ENCODE data around the gene PRELP.

Gene PRELP

GRCh38 chr1:203524824-203525223 is 49.2 kb downstream of the PRELP start:
- TF ChIP-seq CTCF (IDR thresholded peaks at IDR 0.05; ENCODE audit: borderline replicate concordance, control extremely low read depth, extremely low read depth, insufficient read depth, missing control alignments), result no peak
- in situ Hi-C loops (cut with MboI; ENCODE audit: low sequenced_read_pairs, unreplicated experiment), result no loop called here
- no peak for DNase-seq (ENCODE audit: low spot score)

GRCh38 chr1:203525685-203526084 is 50.1 kb downstream of the PRELP start:
- in situ Hi-C loops (cut with MboI; ENCODE audit: low sequenced_read_pairs, unreplicated experiment), result no loop called here
- DNase-seq (ENCODE audit: low spot score), result no peak
- no peak for TF ChIP-seq CTCF (IDR thresholded peaks at IDR 0.05; ENCODE audit: borderline replicate concordance, control extremely low read depth, extremely low read depth, insufficient read depth, missing control alignments)

- no peak for DNase-seq (ENCODE audit: low spot score)
- in situ Hi-C loops (cut with MboI; ENCODE audit: low sequenced_read_pairs, unreplicated experiment), result no loop called here
- no peak for TF ChIP-seq CTCF (IDR thresholded peaks at IDR 0.05; ENCODE audit: borderline replicate concordance, control extremely low read depth, extremely low read depth, insufficient read depth, missing control alignments)
Measured at GRCh38 chr1:203526130-203526529, 50.5 kb downstream of the PRELP start.

- no peak for TF ChIP-seq CTCF (IDR thresholded peaks at IDR 0.05; ENCODE audit: borderline replicate concordance, control extremely low read depth, extremely low read depth, insufficient read depth, missing control alignments)
- in situ Hi-C loops (cut with MboI; ENCODE audit: low sequenced_read_pairs, unreplicated experiment), result no loop called here
- no peak for DNase-seq (ENCODE audit: low spot score)
Measured at GRCh38 chr1:203526572-203526971, 51.0 kb downstream of the PRELP start.

- no peak for DNase-seq (ENCODE audit: low spot score)
- no peak for TF ChIP-seq CTCF (IDR thresholded peaks at IDR 0.05; ENCODE audit: borderline replicate concordance, control extremely low read depth, extremely low read depth, insufficient read depth, missing control alignments)
- in situ Hi-C loops (cut with MboI; ENCODE audit: low sequenced_read_pairs, unreplicated experiment), result no loop called here
Measured at GRCh38 chr1:203527013-203527412, 51.4 kb downstream of the PRELP start.

GRCh38 chr1:203528063-203528462 is 52.5 kb downstream of the PRELP start:
- no peak for DNase-seq (ENCODE audit: low spot score)
- in situ Hi-C loops (cut with MboI; ENCODE audit: low sequenced_read_pairs, unreplicated experiment), result no loop called here

More at GRCh38 chr1:203528063-203528462, 52.5 kb downstream of the PRELP start:
- no peak for TF ChIP-seq CTCF (IDR thresholded peaks at IDR 0.05; ENCODE audit: borderline replicate concordance, control extremely low read depth, extremely low read depth, insufficient read depth, missing control alignments)
